ENCODE data around the gene ULK3. TPM values are rescaled to one million over a fixed set of nuclear protein-coding genes. Genes with fewer than 3 reads are reported as not detected.

Gene ULK3
- polyA plus RNA-seq, 2 of the 4 experiments (the other 2 are of a cell fraction) = 28.1 to 48.9 TPM

DNA sequence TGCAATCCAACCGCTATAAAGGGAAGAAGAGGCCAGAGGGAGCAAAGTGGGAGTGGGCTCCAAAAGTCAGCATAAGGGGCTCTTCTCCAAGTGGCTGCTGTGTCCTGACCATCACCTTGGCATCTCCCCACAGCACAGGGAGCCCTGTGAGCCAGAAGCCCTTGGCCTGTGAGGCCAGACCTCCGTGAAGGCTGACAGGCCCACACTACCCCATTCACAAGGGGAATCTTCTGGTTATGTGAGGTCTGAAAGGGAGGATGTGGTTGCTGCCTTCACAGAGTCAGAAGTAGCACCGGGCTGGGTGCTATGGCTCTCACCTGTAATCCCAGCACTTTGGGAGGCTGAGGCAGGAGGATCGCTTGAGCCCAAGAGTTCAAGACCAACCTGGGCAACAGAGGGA is 2.6 kb upstream of the ULK3 start:
- Histone ChIP-seq H3K9me3 (no peaks in the 10 kb centered on the region), H3K27ac (no peak overlapping the region), H3K4me1 (peaks cover 13% of the 10 kb centered on the region), H3K4me2 (no peak overlapping the region), H3K4me3 (no peak overlapping the region)
- FAIRE-seq (no peak), DNase-seq (ENCODE audit: low read depth in 1 of 2, low spot score in 1 of 2) (no peak), ATAC-seq (no peak)
- ChIA-PET POLR2A (no interaction called here), CTCF (interaction anchor here (66.7 kb wide), 1 partner anchor 55 kb away, joined by 1908 read pairs; the partner anchor contains the start of genes CSK and LMAN1L)
- 96% methylated on average over 4 of the region's 4 CpGs for WGBS (ENCODE audit: missing lambda C conversion rate)
- TF ChIP-seq RARB (CRISPR knock-in tag; IDR thresholded peaks at IDR 0.05) (no peak), ZC3H11A (IDR thresholded peaks at IDR 0.05) (no peak), E2F6 (IDR thresholded peaks at IDR 0.05; ENCODE audit: borderline replicate concordance, low read depth) (no peak), NPAS2 (CRISPR knock-in tag; IDR thresholded peaks at IDR 0.05; ENCODE audit: borderline replicate concordance) (no peak), SMC3 (IDR thresholded peaks at IDR 0.05) (no peak), SREBF2 (IDR thresholded peaks at IDR 0.05) (no peak), TFCP2L1 (CRISPR knock-in tag; IDR thresholded peaks at IDR 0.05) (no peak), HDAC2 (IDR thresholded peaks at IDR 0.05) (no peak)
- TF ChIP-seq, protein P1, sequence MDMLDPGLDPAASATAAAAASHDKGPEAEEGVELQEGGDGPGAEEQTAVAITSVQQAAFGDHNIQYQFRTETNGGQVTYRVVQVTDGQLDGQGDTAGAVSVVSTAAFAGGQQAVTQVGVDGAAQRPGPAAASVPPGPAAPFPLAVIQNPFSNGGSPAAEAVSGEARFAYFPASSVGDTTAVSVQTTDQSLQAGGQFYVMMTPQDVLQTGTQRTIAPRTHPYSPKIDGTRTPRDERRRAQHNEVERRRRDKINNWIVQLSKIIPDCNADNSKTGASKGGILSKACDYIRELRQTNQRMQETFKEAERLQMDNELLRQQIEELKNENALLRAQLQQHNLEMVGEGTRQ (IDR thresholded peaks at IDR 0.05) = no peak

DNA sequence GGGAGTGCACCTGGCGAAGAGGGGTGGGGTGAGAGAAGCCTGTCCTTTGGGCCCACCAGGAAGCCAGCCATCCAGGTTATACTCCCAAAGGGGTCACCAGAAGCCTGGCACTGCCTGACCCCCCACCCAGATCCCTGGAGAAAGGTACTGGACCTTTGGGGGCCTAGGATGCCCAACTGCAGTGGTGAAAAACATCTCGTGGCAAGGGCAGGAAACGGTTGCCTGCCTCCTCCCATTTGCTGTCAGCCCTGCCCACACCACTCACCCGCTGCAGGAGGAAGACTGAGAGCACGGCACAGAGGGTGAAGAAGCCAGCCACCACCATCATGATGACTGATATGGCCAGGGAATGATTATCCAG is 2.2 kb upstream of the ULK3 start:
- DNase-seq (ENCODE audit: low read depth in 1 of 2, low spot score in 1 of 2) = no peak
- Histone ChIP-seq H3K9me3 (no peaks in the 10 kb centered on the region), H3K4me1 (peaks cover 13% of the 10 kb centered on the region), H3K27ac (no peak overlapping the region), H3K4me3 (no peak overlapping the region), H3K4me2 (no peak overlapping the region)
- no peak for ATAC-seq
- ChIA-PET POLR2A (no interaction called here), CTCF (interaction anchor here (1.9 to 66.7 kb wide), 2 partner anchors 54 to 106 kb away, joined by 5 to 1908 read pairs; partner anchors contain the start of genes CSK and LMAN1L)
- FAIRE-seq = no peak
- no peak for TF ChIP-seq HES2 (IDR thresholded peaks at IDR 0.05)
- TF ChIP-seq, protein P1 (IDR thresholded peaks at IDR 0.05) = no peak
- TF ChIP-seq HOXB5 (CRISPR knock-in tag; IDR thresholded peaks at IDR 0.05) = no peak
- no peak for TF ChIP-seq FOSB (CRISPR knock-in tag; IDR thresholded peaks at IDR 0.05)
- TF ChIP-seq MYC (IDR thresholded peaks at IDR 0.05; ENCODE audit: borderline replicate concordance, low read length) = no peak
- no peak for TF ChIP-seq TFCP2L1 (CRISPR knock-in tag; IDR thresholded peaks at IDR 0.05)
- no peak for TF ChIP-seq KDM5A (IDR thresholded peaks at IDR 0.05)
- no peak for TF ChIP-seq RNF2 (IDR thresholded peaks at IDR 0.05; ENCODE audit: borderline replicate concordance, low read depth)
- TF ChIP-seq, protein P2, sequence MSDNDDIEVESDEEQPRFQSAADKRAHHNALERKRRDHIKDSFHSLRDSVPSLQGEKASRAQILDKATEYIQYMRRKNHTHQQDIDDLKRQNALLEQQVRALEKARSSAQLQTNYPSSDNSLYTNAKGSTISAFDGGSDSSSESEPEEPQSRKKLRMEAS (IDR thresholded peaks at IDR 0.05) = no peak
- no peak for TF ChIP-seq HOXB13 (CRISPR knock-in tag; IDR thresholded peaks at IDR 0.05; ENCODE audit: low read depth)
- TF ChIP-seq CBX2 (IDR thresholded peaks at IDR 0.05; ENCODE audit: borderline replicate concordance, low read depth) = no peak
- TF ChIP-seq MAZ (IDR thresholded peaks at IDR 0.05; ENCODE audit: borderline replicate concordance, low read depth, low read length) = no peak
- no peak for TF ChIP-seq RFX5 (IDR thresholded peaks at IDR 0.05)
- no peak for TF ChIP-seq RARB (CRISPR knock-in tag; IDR thresholded peaks at IDR 0.05)
- TF ChIP-seq CEBPB (IDR thresholded peaks at IDR 0.05) = no peak
- TF ChIP-seq E2F6 (IDR thresholded peaks at IDR 0.05; ENCODE audit: borderline replicate concordance, low read depth) = no peak
- TF ChIP-seq MAFK (IDR thresholded peaks at IDR 0.05; ENCODE audit: partially characterized antibody) = no peak
- TF ChIP-seq ESRRA (IDR thresholded peaks at IDR 0.05; ENCODE audit: borderline replicate concordance, low read length) = no peak
- no peak for TF ChIP-seq NR3C1 (IDR thresholded peaks at IDR 0.05)
- 96% methylated on average over 5 of the region's 5 CpGs for WGBS (ENCODE audit: missing lambda C conversion rate)
